HCT116 (cell line): ENCODE results near the gene DDX52. TPM values are rescaled to one million over a fixed set of nuclear protein-coding genes. Genes with fewer than 3 reads are reported as not detected.

Experiments
- ATAC-seq: fragments of 200-7000 bp; cut with Tn5 transposase; 2 replicates; pipeline ENCODE4 v1.9.1; 2020; ENCODE audit warnings: mild to moderate bottlenecking, moderate library complexity
- BruUV-seq: library from RNA; stranded (reverse); fragments of 400-500 nt; replicated peaks from 2 replicates; lab custom pipeline; 2021; lab: Mats Ljungman, UMichigan
- CTCF ChIA-PET: fragments of 300-600 bp; sonication (Branson Sonifier 250); formaldehyde crosslinking; loops from one replicate; lab custom pipeline; 2021; ENCODE audit warnings: antibody characterized with exemption; lab: Charles Lee
- POLR2A ChIA-PET: fragments of 300-600, 350-600 bp; sonication (Branson Sonifier 250); formaldehyde crosslinking; loops from one replicate; lab custom pipeline; 2021; ENCODE audit warnings: antibody characterized with exemption; lab: Charles Lee
- RAD21 ChIA-PET, 2 experiments: fragments of 300-600 bp; sonication (Branson Sonifier 250); formaldehyde crosslinking; loops; one replicate each; lab custom pipeline; 2023; ENCODE audit warnings: low total read pairs in 2 of 2; ENCODE audit not compliant: uncharacterized antibody in 2 of 2, unreplicated experiment in 2 of 2, low non-redundant PET in 1 of 2; lab: Charles Lee
- DNase-seq: peaks from one replicate; pipeline ENCODE4 v3.0.0-alpha.2; 2010; ENCODE audit warnings: low read depth, low spot score
- H2AFZ ChIP-seq: fragments of 200-600 bp; shearing (Covaris generic), sonication (generic); 2 replicates; pipeline ENCODE4 v1.6.1; 2017; ENCODE audit warnings: low read depth, mixed run types, mixed read lengths, antibody characterized with exemption, low read length; ENCODE audit not compliant: poor library complexity, severe bottlenecking
- H3K27ac ChIP-seq: 2 replicates; pipeline ENCODE4 v1.5.1; 2012; ENCODE audit warnings: low read depth, low read length
- H3K27me3 ChIP-seq: fragments of 200-600 bp; sonication (generic); 2 replicates; pipeline ENCODE4 v1.6.1; 2016; ENCODE audit warnings: mixed run types, low read length, mixed read lengths; ENCODE audit not compliant: insufficient read depth
- H3K36me3 ChIP-seq, 2 experiments: fragments of 200-500 bp in 1 of 2; fragments of 200-600 bp in 1 of 2; sonication (Bioruptor generic) in 1 of 2; sonication (generic) in 1 of 2; 2 replicates each; pipeline versions ENCODE4 v1.5.1 to v1.6.1; 2014 to 2016; ENCODE audit warnings: low read length in 2 of 2, inconsistent platforms in 1 of 2, mixed read lengths in 1 of 2, mixed run types in 1 of 2; ENCODE audit not compliant: insufficient read depth in 2 of 2, control insufficient read depth in 1 of 2
- H3K4me1 ChIP-seq, 2 experiments: fragments of 200-600 bp in 1 of 2; sonication (generic) in 1 of 2; 2 replicates each; pipeline versions ENCODE4 v1.5.1 to v1.6.1; 2012 to 2017; ENCODE audit warnings: low read length in 2 of 2, inconsistent platforms in 1 of 2, mild to moderate bottlenecking in 1 of 2, mixed read lengths in 1 of 2, mixed run types in 1 of 2, moderate library complexity in 1 of 2; ENCODE audit not compliant: insufficient read depth in 2 of 2, control insufficient read depth in 1 of 2
- H3K4me2 ChIP-seq: fragments of 200-600 bp; sonication (generic); 2 replicates; pipeline ENCODE4 v1.6.1; 2017; ENCODE audit warnings: mixed run types, low read length, mixed read lengths
- H3K4me3 ChIP-seq, 2 experiments: fragments of 200-600 bp in 1 of 2; sonication (generic) in 1 of 2; replicated peaks in 1 of 2; 2 replicates each; pipeline ENCODE4 v1.5.1; 2011 to 2016; ENCODE audit warnings: low read length in 2 of 2, control low read depth in 1 of 2, low read depth in 1 of 2, mild to moderate bottlenecking in 1 of 2, mixed read lengths in 1 of 2, mixed run types in 1 of 2
- H3K79me2 ChIP-seq: fragments of 200-600 bp; sonication (generic); 2 replicates; pipeline ENCODE4 v1.6.1; 2017; ENCODE audit warnings: mild to moderate bottlenecking, mixed run types, low read length, moderate library complexity, mixed read lengths; ENCODE audit not compliant: insufficient read depth
- H3K9ac ChIP-seq: fragments of 200-600 bp; sonication (generic); 2 replicates; pipeline ENCODE4 v1.6.1; 2016; ENCODE audit warnings: low read length, mixed read lengths
- H3K9me2 ChIP-seq: fragments of 200-600 bp; sonication (generic), shearing (Covaris generic); 2 replicates; pipeline ENCODE4 v1.6.1; 2017; ENCODE audit warnings: mixed run types, mild to moderate bottlenecking, moderate library complexity; ENCODE audit not compliant: insufficient read depth
- H3K9me3 ChIP-seq, 2 experiments: fragments of 200-500 bp in 1 of 2; fragments of 200-600 bp in 1 of 2; sonication (Bioruptor generic) in 1 of 2; sonication (generic) in 1 of 2; 2 replicates each; pipeline ENCODE4 v1.6.1; 2014 to 2017; ENCODE audit warnings: low read length in 2 of 2, mixed read lengths in 2 of 2, inconsistent platforms in 1 of 2, low read depth in 1 of 2, mild to moderate bottlenecking in 1 of 2, mixed run types in 1 of 2, moderate library complexity in 1 of 2; ENCODE audit not compliant: control insufficient read depth in 1 of 2, insufficient read depth in 1 of 2
- H4K20me1 ChIP-seq: fragments of 200-600 bp; sonication (generic), shearing (Covaris generic); 2 replicates; pipeline ENCODE4 v1.6.1; 2017; ENCODE audit warnings: mixed run types, mild to moderate bottlenecking, moderate library complexity; ENCODE audit not compliant: insufficient read depth
- EZH2 ChIP-seq: fragments of 200-600 bp; sonication (generic); IDR thresholded peaks from 2 replicates; pipeline ENCODE4 v1.6.1; 2017; ENCODE audit warnings: antibody characterized with exemption, mixed run types
- JUND ChIP-seq: IDR thresholded peaks from 2 replicates; pipeline ENCODE4 v1.6.1; 2012
- POLR2A ChIP-seq: IDR thresholded peaks from 2 replicates; pipeline ENCODE4 v1.7.0; 2011; ENCODE audit warnings: borderline replicate concordance; ENCODE audit not compliant: insufficient read depth, insufficient read length; ENCODE audit errors: extremely low read depth
- RAD21 ChIP-seq: IDR thresholded peaks from 2 replicates; pipeline ENCODE4 v1.6.1; 2012; ENCODE audit warnings: low read depth, mild to moderate bottlenecking
- SRF ChIP-seq: IDR thresholded peaks from 2 replicates; pipeline ENCODE4 v1.6.1; 2012; ENCODE audit warnings: low read depth
- YY1 ChIP-seq: IDR thresholded peaks from 2 replicates; pipeline ENCODE4 v1.6.1; 2011; ENCODE audit warnings: low read length, low read depth, moderate library complexity, mild to moderate bottlenecking; ENCODE audit not compliant: insufficient replicate concordance; ENCODE audit errors: extremely low read depth
- ZFX ChIP-seq: fragments of 450-650 bp; IDR thresholded peaks from 2 replicates; pipeline ENCODE4 v1.6.1; 2017
- intact Hi-C: fragments of 100-400 bp; cut with micrococcal nuclease; formaldehyde crosslinking; loops from 2 replicates; pipeline ENCODE4 v1.10.0; 2022
- total RNA-seq: library from RNA; stranded (reverse); gene quantifications from one replicate; pipeline ENCODE4 v1.2.1, GENCODE V29; 2021; ENCODE audit not compliant: unreplicated experiment
- TF ChIP-seq, protein P1 (sequence below), 3 experiments: fragments of 200-600 bp in 1 of 3; sonication (generic) in 1 of 3; IDR thresholded peaks in 2 of 3; conservative IDR thresholded peaks in 1 of 3; 2 replicates each; pipeline ENCODE4 v1.5.1; 2012 to 2017; ENCODE audit warnings: low read depth in 2 of 3, low read length in 2 of 3, antibody characterized with exemption in 1 of 3, borderline replicate concordance in 1 of 3, control low read depth in 1 of 3, mild to moderate bottlenecking in 1 of 3, mixed read lengths in 1 of 3, mixed run types in 1 of 3, moderate library complexity in 1 of 3; ENCODE audit not compliant: insufficient read depth in 1 of 3

Gene DDX52
- total RNA-seq, 1 experiment from 2014 or later: 45.4 TPM

DNA sequence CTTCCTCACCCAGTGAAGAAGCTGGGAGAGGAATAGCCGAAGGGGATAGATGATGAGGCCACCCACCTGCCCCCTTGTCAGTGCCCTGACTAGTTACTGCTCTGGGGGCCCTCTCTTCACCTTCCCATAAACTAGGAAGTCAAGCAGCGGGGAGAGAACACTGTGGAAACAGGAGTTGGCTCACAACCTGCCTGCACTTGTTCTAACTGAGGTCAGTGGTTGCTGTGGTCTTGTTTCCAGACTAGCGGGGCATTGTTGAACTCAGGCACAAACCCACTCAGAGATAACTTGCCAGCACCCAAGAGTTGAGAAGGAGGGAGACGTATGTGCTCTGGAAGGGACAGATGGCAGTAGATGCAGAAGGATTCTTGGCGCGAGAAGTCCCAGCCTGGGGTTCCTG is 48.6 kb upstream of the DDX52 start:
- CTCF ChIA-PET: no interaction called here
- no peak for TF ChIP-seq JUND
- TF ChIP-seq SRF: no peak
- TF ChIP-seq, protein P1, sequence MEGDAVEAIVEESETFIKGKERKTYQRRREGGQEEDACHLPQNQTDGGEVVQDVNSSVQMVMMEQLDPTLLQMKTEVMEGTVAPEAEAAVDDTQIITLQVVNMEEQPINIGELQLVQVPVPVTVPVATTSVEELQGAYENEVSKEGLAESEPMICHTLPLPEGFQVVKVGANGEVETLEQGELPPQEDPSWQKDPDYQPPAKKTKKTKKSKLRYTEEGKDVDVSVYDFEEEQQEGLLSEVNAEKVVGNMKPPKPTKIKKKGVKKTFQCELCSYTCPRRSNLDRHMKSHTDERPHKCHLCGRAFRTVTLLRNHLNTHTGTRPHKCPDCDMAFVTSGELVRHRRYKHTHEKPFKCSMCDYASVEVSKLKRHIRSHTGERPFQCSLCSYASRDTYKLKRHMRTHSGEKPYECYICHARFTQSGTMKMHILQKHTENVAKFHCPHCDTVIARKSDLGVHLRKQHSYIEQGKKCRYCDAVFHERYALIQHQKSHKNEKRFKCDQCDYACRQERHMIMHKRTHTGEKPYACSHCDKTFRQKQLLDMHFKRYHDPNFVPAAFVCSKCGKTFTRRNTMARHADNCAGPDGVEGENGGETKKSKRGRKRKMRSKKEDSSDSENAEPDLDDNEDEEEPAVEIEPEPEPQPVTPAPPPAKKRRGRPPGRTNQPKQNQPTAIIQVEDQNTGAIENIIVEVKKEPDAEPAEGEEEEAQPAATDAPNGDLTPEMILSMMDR (IDR thresholded peaks at IDR 0.05 in 2 of 3, conservative IDR thresholded peaks at IDR 0.05 in 1 of 3; ENCODE audit: borderline replicate concordance in 1 of 3, insufficient read depth in 1 of 3, low read depth in 2 of 3, low read length in 2 of 3): no peak
- no peak for TF ChIP-seq POLR2A
- TF ChIP-seq EZH2: no peak
- TF ChIP-seq RAD21: no peak
- no peak for TF ChIP-seq ZFX
- ATAC-seq: no peak

DNA sequence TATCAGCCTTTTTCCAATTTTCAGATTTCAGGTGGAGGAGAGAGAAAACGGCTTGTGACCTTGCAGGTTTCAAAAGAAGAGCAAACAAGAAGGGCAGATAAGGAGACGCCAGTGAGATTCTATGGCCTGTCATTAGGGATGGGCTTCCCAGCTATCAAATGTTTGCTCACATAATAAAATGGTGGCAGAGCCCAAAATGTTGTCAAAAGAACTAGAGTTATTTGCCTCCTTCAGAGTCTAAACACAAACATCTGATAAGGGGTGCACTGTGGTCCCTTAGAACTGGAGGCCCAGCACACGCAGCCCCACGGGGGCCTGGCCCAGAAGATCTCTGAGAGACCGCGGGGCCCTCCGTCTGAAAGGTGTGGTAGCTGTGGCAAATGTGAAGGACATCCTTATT is 46.1 kb upstream of the DDX52 start:
- no peak for DNase-seq
- ATAC-seq: no peak
- H3K36me3 ChIP-seq: no peaks in the 10 kb centered on the region; a peak in 1 of 4 replicates
- H3K4me1 ChIP-seq: no peaks in the 10 kb centered on the region
- H3K9ac ChIP-seq: no peak overlapping the region
- H3K27me3 ChIP-seq: no peaks in the 10 kb centered on the region
- CTCF ChIA-PET: no interaction called here
- intact Hi-C loops: no loop called here
- no peaks in the 10 kb centered on the region for H3K79me2 ChIP-seq
- H3K9me3 ChIP-seq: no peaks in the 10 kb centered on the region
- H4K20me1 ChIP-seq: no peaks in the 10 kb centered on the region
- no peak overlapping the region for H3K27ac ChIP-seq
- RAD21 ChIA-PET: no interaction called here
- H3K4me3 ChIP-seq: no peak overlapping the region
- no peak for TF ChIP-seq YY1
- no peaks in the 10 kb centered on the region for H3K9me2 ChIP-seq
- POLR2A ChIA-PET: no interaction called here
- BruUV-seq: no TSS peak
- H2AFZ ChIP-seq: no peak overlapping the region
- H3K4me2 ChIP-seq: no peak overlapping the region

More for the DNA sequence above, 48.6 kb upstream of the DDX52 start:
- no peak overlapping the region for H2AFZ ChIP-seq
- no peak overlapping the region for H3K9ac ChIP-seq
- no peak overlapping the region for H3K4me3 ChIP-seq
- intact Hi-C loops: no loop called here
- no peaks in the 10 kb centered on the region for H3K9me3 ChIP-seq
- no peaks in the 10 kb centered on the region for H3K79me2 ChIP-seq
- no peaks in the 10 kb centered on the region for H4K20me1 ChIP-seq
- no peak overlapping the region for H3K27ac ChIP-seq
- no peaks in the 10 kb centered on the region for H3K27me3 ChIP-seq
- no peak overlapping the region for H3K4me2 ChIP-seq
- no peaks in the 10 kb centered on the region for H3K9me2 ChIP-seq
- RAD21 ChIA-PET: no interaction called here
- H3K36me3 ChIP-seq: no peaks in the 10 kb centered on the region; a peak in 1 of 4 replicates
- POLR2A ChIA-PET: no interaction called here
- no peaks in the 10 kb centered on the region for H3K4me1 ChIP-seq
- no TSS peak for BruUV-seq
- DNase-seq: no peak
